ENCODE results near the gene PARD3B.

GRCh38 chr2:205390866-205391265 lies 845.6 kb downstream of the PARD3B start:
- TF ChIP-seq CTCF (IDR thresholded peaks at IDR 0.05), result no peak
- no peak for TF ChIP-seq POLR2A (IDR thresholded peaks at IDR 0.05)
